Endothelial cell of umbilical vein (primary cell): ENCODE measurements around the gene SIRT5. TPM values are rescaled to one million over a fixed set of nuclear protein-coding genes. Genes with fewer than 3 reads are reported as not detected.

ENCODE experiments used
- BruUV-seq: library from RNA; stranded (reverse); fragments of 400-500 nt; replicated peaks from 2 replicates; lab custom pipeline; 2021; lab: Mats Ljungman, UMichigan
- CTCF ChIA-PET: fragments of 300-600, 350-600 bp; sonication (Branson Sonifier 250); formaldehyde crosslinking; loops from one replicate; lab custom pipeline; 2021; ENCODE audit warnings: antibody characterized with exemption, inconsistent platforms; lab: Charles Lee
- POLR2A ChIA-PET: fragments of 300-600, 350-600 bp; sonication (Branson Sonifier 250); formaldehyde crosslinking; loops from one replicate; lab custom pipeline; 2021; ENCODE audit warnings: antibody characterized with exemption, inconsistent platforms; lab: Charles Lee
- DNase-seq: peaks from one replicate; pipeline ENCODE4 v3.0.0-alpha.2; 2011; ENCODE audit warnings: low read depth, low spot score
- FAIRE-seq: peaks from 2 replicates; lab custom pipeline; 2011; peaks lifted over from hg19 to GRCh38; lab: Jason Lieb, UNC
- H2AFZ ChIP-seq: 2 replicates; pipeline ENCODE4 v1.6.0; 2012; ENCODE audit warnings: low read depth, low read length, control low read depth, inconsistent platforms
- H3K27ac ChIP-seq: 2 replicates; pipeline ENCODE4 v1.5.1; 2011; ENCODE audit warnings: low read depth, mild to moderate bottlenecking, control low read depth, low read length, moderate library complexity; ENCODE audit not compliant: insufficient read depth
- H3K27me3 ChIP-seq, 2 experiments: 2 replicates each; pipeline versions ENCODE4 v1.6.0 to v1.6.1; 2011; ENCODE audit warnings: low read length in 2 of 2, mixed read lengths in 1 of 2; ENCODE audit not compliant: control insufficient read depth in 2 of 2, insufficient read depth in 2 of 2
- H3K36me3 ChIP-seq, 2 experiments: 2 replicates in 1 of 2; 3 replicates in 1 of 2; pipeline ENCODE4 v1.5.1; 2011; ENCODE audit warnings: low read length in 2 of 2, mild to moderate bottlenecking in 1 of 2, moderate library complexity in 1 of 2; ENCODE audit not compliant: control insufficient read depth in 2 of 2, insufficient read depth in 2 of 2; ENCODE audit errors: extremely low read depth in 1 of 2
- H3K4me1 ChIP-seq: 3 replicates; pipeline ENCODE4 v1.5.1; 2011; ENCODE audit warnings: mild to moderate bottlenecking, low read length; ENCODE audit not compliant: control insufficient read depth, insufficient read depth; ENCODE audit errors: extremely low read depth
- H3K4me2 ChIP-seq: 2 replicates; pipeline ENCODE4 v1.6.1; 2011; ENCODE audit warnings: low read length, control low read depth, mixed read lengths; ENCODE audit not compliant: insufficient read depth
- H3K4me3 ChIP-seq, 3 experiments: fragments of 200-600 bp in 1 of 3; sonication (generic), shearing (Covaris generic) in 1 of 3; replicated peaks in 1 of 3; 2 replicates each; pipeline ENCODE4 v1.5.1; 2011 to 2016; ENCODE audit warnings: control low read depth in 3 of 3, low read length in 3 of 3, mild to moderate bottlenecking in 2 of 3, inconsistent platforms in 1 of 3, low read depth in 1 of 3, moderate library complexity in 1 of 3; ENCODE audit not compliant: insufficient read depth in 1 of 3
- H3K79me2 ChIP-seq: 2 replicates; pipeline ENCODE4 v1.6.0; 2012; ENCODE audit warnings: low read length, inconsistent platforms; ENCODE audit not compliant: control insufficient read depth, insufficient read depth
- H3K9ac ChIP-seq: replicated peaks from 2 replicates; pipeline ENCODE3; 2011; ENCODE audit warnings: low read length, control low read depth; ENCODE audit not compliant: insufficient read depth; ENCODE audit errors: extremely low read depth
- H3K9me1 ChIP-seq: replicated peaks from 3 replicates; pipeline ENCODE4 v1.6.0; 2011; ENCODE audit warnings: mild to moderate bottlenecking, low read length; ENCODE audit not compliant: control insufficient read depth, insufficient read depth; ENCODE audit errors: extremely low read depth
- H3K9me3 ChIP-seq: replicated peaks from 2 replicates; pipeline ENCODE4 v1.5.1; 2012; ENCODE audit warnings: low read length, inconsistent platforms; ENCODE audit not compliant: control insufficient read depth, insufficient read depth
- H4K20me1 ChIP-seq: replicated peaks from 2 replicates; pipeline ENCODE3; 2011; ENCODE audit warnings: mild to moderate bottlenecking, low read length; ENCODE audit not compliant: control insufficient read depth, insufficient read depth; ENCODE audit errors: extremely low read depth
- EZH2 ChIP-seq: IDR thresholded peaks from 2 replicates; pipeline ENCODE4 v1.6.1; 2012; ENCODE audit warnings: borderline replicate concordance, low read depth, mild to moderate bottlenecking, moderate library complexity, low read length, inconsistent platforms; ENCODE audit not compliant: severe bottlenecking
- FOS ChIP-seq: IDR thresholded peaks from 2 replicates; pipeline ENCODE4 v1.6.1; 2011; ENCODE audit warnings: mild to moderate bottlenecking, low read length, moderate library complexity, borderline replicate concordance; ENCODE audit not compliant: insufficient read depth
- GATA2 ChIP-seq: IDR thresholded peaks from 2 replicates; pipeline ENCODE4 v1.7.0; 2011; ENCODE audit warnings: low read depth, mild to moderate bottlenecking, moderate library complexity, mixed read lengths, low read length; ENCODE audit not compliant: insufficient read length, insufficient read depth
- JUN ChIP-seq: IDR thresholded peaks from 2 replicates; pipeline ENCODE4 v1.6.1; 2011; ENCODE audit warnings: borderline replicate concordance, low read depth; ENCODE audit not compliant: insufficient read length, insufficient read depth
- MAX ChIP-seq: IDR thresholded peaks from 2 replicates; pipeline ENCODE4 v1.6.1; 2011; ENCODE audit not compliant: insufficient read depth, insufficient read length
- MYC ChIP-seq: IDR thresholded peaks from one replicate; pipeline ENCODE4 v1.6.1; 2011; ENCODE audit warnings: mild to moderate bottlenecking, low read depth, low read length
- POLR2A ChIP-seq: IDR thresholded peaks from 2 replicates; pipeline ENCODE4 v1.6.1; 2012; ENCODE audit warnings: low read depth, mild to moderate bottlenecking, control low read depth, low read length
- POLR2AphosphoS5 ChIP-seq: IDR thresholded peaks from 2 replicates; pipeline ENCODE4 v1.6.1; 2012; ENCODE audit warnings: low read depth, mild to moderate bottlenecking, control low read depth, low read length, moderate library complexity; ENCODE audit not compliant: insufficient read depth
- dilution Hi-C: fragments of 300-500 bp; cut with MboI; formaldehyde crosslinking; loops from one replicate; pipeline ENCODE4 v1.15.0; 2019; ENCODE audit warnings: low sequenced_read_pairs; ENCODE audit not compliant: extremely low pct_ligation_motif_present
- intact Hi-C: fragments of 100-400 bp; cut with micrococcal nuclease; formaldehyde crosslinking; loops from one replicate; pipeline ENCODE4 v1.10.0; 2022
- polyA plus RNA-seq, 4 experiments: library from polyadenylated mRNA; depleted of rRNA in 3 of 4; stranded (reverse) in 3 of 4; unstranded in 1 of 4; fragments of >200 nt; gene quantifications; 2 replicates each; pipeline versions ENCODE4 v1.2.1 to v1.2.3, GENCODE V29; 2011 to 2012; ENCODE audit warnings: missing spikeins in 1 of 4
- total RNA-seq: library from RNA; stranded (reverse); gene quantifications from 2 replicates; pipeline ENCODE4 v1.2.3, GENCODE V29; 2021
- TF ChIP-seq, protein P1 (sequence below), 2 donors: IDR thresholded peaks; 1 replicate in 1 of 2; 2 replicates in 1 of 2; pipeline ENCODE4 v1.5.1; 2011; ENCODE audit warnings: low read length in 2 of 2, mild to moderate bottlenecking in 2 of 2, moderate library complexity in 2 of 2, control low read depth in 1 of 2, inconsistent platforms in 1 of 2, low read depth in 1 of 2; ENCODE audit not compliant: insufficient read depth in 1 of 2; ENCODE audit errors: extremely low read depth in 1 of 2

The SIRT5 gene
- total and polyA plus RNA-seq, 2 donors (not counting 3 experiments of a cell fraction or from before 2014, with no cell fraction given), result 4.7 to 7.2 TPM

GRCh38 chr6:13573669-13574110 lies 711 bp upstream of the SIRT5 start:
- H3K4me3 ChIP-seq, result peak overlapping the region in 2 of 3 experiments; percentile 50 to 54
- peaks cover 8% of the 10 kb centered on the region for H3K4me1 ChIP-seq
- ChIA-PET POLR2A (interaction anchor here (1.6 kb wide), 1 partner anchor 87 kb away, joined by 7 read pairs; the partner anchor contains the start of gene GFOD1), CTCF (interaction anchor here (0.8 to 6.1 kb wide), 14 partner anchors 11 to 493 kb away, joined by 4 to 62 read pairs (median 17); partner anchors contain the start of genes GFOD1 and NOL7)
- H3K9me1 ChIP-seq, result no peaks in the 10 kb centered on the region
- H3K27me3 ChIP-seq, result no peaks in the 10 kb centered on the region
- H3K27ac ChIP-seq, result peak overlapping the region; percentile 9
- TSS peak; percentile 75 for BruUV-seq
- no peaks in the 10 kb centered on the region for H3K36me3 ChIP-seq
- H3K79me2 ChIP-seq, result no peaks in the 10 kb centered on the region
- H3K4me2 ChIP-seq, result peak overlapping the region; percentile 60
- intact Hi-C loops (loop anchor here (1.0 to 10.0 kb wide), 9 partner anchors 18 to 237 kb away; partner anchors contain the start of genes GFOD1 and NOL7), dilution Hi-C loops (loop anchor here (25.0 kb wide), 1 partner anchor 236 kb away; the partner anchor contains the start of gene TBC1D7)
- H2AFZ ChIP-seq, result peak overlapping the region; percentile 16
- FAIRE-seq (peak; percentile 71), DNase-seq (peak; percentile 48)
- no peak for TF ChIP-seq EZH2
- no peaks in the 10 kb centered on the region for H3K9me3 ChIP-seq
- peak overlapping the region; percentile 93 for H3K9ac ChIP-seq
- H4K20me1 ChIP-seq, result no peaks in the 10 kb centered on the region

DNA sequence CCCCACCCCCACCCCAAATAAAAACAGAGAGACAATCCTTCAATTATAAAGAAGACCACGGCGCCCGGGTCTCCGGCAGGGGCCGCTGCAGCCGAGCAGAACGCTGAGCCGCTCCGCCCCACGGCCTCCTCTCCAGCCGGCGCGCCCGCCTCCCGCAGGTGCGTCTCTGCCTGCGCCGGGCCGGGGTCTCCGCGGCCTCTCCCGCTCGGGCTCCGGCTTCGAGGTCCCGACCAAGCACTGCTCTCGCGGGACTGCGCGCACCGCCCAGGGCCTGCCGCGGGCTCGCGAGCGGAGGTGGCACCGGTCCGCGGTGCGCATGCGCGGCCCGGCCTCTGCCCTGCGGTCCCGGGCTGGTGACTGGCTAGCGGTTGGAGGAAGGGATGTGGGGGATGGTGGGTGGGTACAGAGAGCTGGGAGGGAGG lies 241 bp upstream of the SIRT5 start:
- Histone ChIP-seq H3K4me3 (peak overlapping the region; percentile 54 to 88 (median 75)), H3K79me2 (no peaks in the 10 kb centered on the region), H3K36me3 (no peaks in the 10 kb centered on the region), H3K9me1 (no peaks in the 10 kb centered on the region), H2AFZ (peak overlapping the region; percentile 77), H4K20me1 (no peaks in the 10 kb centered on the region), H3K9ac (peak overlapping the region; percentile 93), H3K9me3 (no peaks in the 10 kb centered on the region), H3K4me1 (peaks cover 8% of the 10 kb centered on the region), H3K27me3 (no peaks in the 10 kb centered on the region), H3K4me2 (peak overlapping the region; percentile 60), H3K27ac (peak overlapping the region; percentile 80)
- FAIRE-seq (peak; percentile 88), DNase-seq (peak; percentile 96)
- ChIA-PET CTCF (interaction anchor here (0.7 to 6.1 kb wide), 44 partner anchors 8 to 663 kb away, joined by 3 to 62 read pairs (median 6); partner anchors contain the start of genes GFOD1, NOL7 and TBC1D7), POLR2A (interaction anchor here (0.6 to 1.7 kb wide), 7 partner anchors 9 to 271 kb away, joined by 3 to 7 read pairs (median 3); partner anchors contain the start of genes GFOD1 and NOL7)
- dilution Hi-C loops (loop anchor here (25.0 kb wide), 1 partner anchor 237 kb away; the partner anchor contains the start of gene TBC1D7), intact Hi-C loops (loop anchor here (1.0 to 10.0 kb wide), 9 partner anchors 19 to 238 kb away; partner anchors contain the start of genes GFOD1 and NOL7)
- no TSS peak for BruUV-seq
- TF ChIP-seq EZH2 (no peak), POLR2A (peak; percentile 72), MAX (no peak), GATA2 (no peak), FOS (no peak), POLR2AphosphoS5 (peak; percentile 85), JUN (no peak), MYC (no peak)
- TF ChIP-seq, protein P1, sequence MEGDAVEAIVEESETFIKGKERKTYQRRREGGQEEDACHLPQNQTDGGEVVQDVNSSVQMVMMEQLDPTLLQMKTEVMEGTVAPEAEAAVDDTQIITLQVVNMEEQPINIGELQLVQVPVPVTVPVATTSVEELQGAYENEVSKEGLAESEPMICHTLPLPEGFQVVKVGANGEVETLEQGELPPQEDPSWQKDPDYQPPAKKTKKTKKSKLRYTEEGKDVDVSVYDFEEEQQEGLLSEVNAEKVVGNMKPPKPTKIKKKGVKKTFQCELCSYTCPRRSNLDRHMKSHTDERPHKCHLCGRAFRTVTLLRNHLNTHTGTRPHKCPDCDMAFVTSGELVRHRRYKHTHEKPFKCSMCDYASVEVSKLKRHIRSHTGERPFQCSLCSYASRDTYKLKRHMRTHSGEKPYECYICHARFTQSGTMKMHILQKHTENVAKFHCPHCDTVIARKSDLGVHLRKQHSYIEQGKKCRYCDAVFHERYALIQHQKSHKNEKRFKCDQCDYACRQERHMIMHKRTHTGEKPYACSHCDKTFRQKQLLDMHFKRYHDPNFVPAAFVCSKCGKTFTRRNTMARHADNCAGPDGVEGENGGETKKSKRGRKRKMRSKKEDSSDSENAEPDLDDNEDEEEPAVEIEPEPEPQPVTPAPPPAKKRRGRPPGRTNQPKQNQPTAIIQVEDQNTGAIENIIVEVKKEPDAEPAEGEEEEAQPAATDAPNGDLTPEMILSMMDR (IDR thresholded peaks at IDR 0.05; ENCODE audit: extremely low read depth in 1 of 2, insufficient read depth in 1 of 2, low read depth in 1 of 2, low read length in 2 of 2), result peak in 1 of 2 donors; percentile 40
